NCI-H2081 (cell line): ENCODE results near the gene POLR2L.
A peak's percentile ranks its signal among the peaks of the same experiment; 100 is the strongest.

Experiments used
- DNase-seq, 2 experiments: peaks; one replicate each; lab custom pipeline; 2025; lab: John Stamatoyannopoulos, UW

Gene POLR2L

DNA sequence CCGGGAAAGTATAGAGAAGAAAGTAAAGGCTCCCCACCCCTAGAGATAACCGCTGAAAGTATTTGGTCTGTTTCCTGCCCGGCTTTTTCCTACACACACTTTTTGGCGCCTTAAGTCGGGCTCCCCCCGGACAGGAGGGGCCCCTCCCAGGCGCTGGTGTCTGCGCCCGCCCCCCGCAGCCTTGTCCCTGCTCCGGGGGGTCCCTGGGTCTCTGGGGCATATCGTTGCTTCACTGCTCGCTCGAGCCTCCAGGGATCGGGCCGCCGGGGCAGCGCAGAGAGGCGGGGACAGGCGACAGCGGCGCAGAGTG lies 15.5 kb downstream of the POLR2L start:
- no peak for DNase-seq

DNA sequence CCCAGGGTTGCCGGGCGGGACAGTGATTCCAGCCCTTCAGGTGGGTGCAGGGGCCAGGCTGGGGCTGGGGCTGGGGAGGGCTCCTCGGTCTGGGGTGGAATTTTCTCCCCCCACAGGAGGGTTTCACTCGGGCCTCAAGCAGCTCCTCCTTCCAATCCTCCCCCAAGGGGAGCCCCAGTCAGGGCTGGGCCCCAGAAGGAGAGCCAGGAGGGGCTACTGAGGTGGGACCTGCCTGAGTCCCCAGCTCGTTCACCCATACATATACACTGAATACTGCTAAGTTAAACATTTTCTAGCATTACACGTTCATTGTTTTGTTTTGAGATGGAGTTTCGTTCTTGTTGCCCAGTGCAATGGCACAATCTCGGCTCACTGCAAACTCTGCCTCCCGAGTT lies 16.1 kb downstream of the POLR2L start:
- no peak for DNase-seq

DNA sequence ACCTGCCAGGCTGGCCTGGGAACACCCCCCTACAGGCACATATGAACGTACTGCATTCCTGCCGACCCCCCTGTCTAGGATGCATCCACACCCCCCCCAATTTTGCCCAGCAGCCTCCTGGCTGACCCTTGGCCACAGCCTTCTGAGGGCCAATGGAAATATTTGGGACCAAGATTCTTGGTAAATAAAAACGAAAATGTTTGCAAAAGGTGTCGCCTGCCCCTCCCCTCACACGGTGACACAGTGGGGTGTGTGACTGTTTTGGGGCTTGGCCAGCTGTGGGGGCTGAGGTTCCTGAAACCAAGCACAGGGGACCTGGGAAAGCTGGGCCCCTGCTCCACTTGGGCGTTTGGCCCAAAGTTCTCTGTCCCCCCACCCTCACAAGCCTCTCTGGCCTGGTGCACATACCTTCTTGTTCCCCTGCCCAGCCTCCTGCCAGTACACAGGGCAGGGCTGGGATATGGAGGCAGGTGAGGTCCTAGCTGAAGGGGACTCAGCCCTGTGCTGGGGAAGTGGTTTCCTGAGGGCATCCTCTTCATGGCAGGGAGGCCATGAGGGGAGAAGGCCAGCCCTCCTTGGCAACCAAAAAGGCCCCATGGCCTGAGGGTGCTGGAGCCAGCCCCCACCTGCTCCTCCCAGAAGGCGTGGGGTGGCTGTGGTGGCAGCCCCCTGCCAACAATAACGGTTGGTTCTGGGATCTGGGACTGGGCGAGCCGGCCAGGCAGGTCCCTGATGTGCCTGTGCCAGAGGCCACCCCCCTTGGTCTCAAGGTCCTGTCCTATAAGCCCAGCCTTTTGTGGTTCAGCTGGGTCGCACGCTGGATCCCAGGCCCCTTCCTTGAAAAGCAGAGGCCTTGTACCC lies 16.7 kb downstream of the POLR2L start:
- DNase-seq: no peak

DNA sequence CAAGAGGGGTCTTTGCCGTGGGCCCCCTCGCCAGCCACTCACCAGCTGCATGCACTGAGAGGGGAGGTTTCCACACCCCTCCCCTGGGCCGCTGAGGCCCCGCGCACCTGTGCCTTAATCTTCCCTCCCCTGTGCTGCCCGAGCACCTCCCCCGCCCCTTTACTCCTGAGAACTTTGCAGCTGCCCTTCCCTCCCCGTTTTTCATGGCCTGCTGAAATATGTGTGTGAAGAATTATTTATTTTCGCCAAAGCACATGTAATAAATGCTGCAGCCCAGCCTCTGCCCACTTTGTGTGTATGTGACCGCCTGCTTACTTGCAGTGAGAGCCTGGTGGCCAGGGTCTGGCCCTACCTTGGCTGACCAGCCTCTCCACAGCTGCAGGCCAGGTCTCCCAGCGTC lies 17.4 kb downstream of the POLR2L start:
- DNase-seq: peak in 1 of 2 experiments; percentile 32

DNA sequence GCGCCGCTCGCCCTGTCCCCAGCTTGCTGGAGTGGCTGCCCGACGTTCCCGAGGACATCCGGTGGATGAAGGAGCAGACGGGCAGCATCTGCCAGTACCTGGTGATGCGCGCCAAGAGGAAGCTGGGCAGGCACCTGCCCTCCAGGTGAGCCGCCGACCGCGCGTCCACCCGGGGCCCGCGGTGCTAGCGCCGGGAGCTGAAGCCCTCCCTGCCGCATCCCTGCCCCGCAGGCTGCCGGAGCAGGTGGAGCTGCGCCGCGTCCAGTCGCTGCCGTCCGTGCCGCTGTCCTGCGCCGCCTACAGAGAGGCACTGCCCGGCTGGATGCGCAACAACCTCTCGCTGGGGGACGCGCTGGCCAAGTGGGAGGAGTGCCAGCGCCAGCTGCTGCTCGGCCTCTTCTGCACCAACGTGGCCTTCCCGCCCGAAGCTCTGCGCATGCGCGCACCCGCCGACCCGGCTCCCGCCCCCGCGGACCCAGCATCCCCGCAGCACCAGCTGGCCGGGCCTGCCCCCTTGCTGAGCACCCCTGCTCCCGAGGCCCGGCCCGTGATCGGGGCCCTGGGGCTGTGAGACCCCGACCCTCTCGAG lies 17.9 kb downstream of the POLR2L start:
- DNase-seq: peak; percentile 81 to 88

DNA sequence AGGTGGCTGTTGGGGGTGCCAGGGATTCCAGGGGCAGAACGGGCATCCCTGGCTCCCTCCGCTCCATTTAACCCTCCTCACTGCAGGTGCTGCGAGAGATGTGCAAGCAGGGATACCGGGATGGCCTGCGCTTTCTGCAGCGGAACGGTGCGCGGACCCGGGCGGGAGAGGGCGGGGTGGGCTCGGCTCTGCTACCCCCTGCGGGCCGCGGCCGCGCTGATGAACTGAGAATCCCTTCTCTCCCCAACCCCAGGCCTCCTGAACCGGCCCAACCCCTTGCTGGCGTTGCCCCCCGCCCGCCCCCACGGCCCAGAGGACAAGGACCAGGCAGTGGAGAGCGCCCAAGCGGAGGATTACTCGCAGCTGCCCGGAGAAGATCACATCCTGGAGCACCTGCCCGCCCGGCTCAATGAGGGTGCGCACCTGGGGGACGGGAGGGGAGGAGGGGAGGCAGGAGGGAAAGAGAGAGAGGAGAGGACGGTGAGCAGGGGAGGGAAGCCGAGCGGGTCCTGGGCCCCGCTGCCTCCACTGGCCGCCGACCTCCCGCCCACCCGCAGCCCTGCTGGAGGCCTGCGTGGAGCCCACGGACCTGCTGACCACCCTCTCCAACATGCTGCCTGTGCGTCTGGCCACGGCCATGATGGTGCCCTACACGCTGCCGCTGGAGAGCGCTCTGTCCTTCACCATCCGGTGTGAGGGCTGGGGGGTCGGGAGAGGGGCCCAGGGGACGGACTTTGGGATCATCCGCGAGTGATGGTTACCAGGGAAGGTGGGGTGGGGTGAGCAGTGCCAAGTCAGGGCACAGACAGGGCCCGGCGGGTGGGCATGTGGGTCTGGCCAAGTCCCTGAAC lies 18.7 kb downstream of the POLR2L start:
- DNase-seq: peak; percentile 24 to 59

DNA sequence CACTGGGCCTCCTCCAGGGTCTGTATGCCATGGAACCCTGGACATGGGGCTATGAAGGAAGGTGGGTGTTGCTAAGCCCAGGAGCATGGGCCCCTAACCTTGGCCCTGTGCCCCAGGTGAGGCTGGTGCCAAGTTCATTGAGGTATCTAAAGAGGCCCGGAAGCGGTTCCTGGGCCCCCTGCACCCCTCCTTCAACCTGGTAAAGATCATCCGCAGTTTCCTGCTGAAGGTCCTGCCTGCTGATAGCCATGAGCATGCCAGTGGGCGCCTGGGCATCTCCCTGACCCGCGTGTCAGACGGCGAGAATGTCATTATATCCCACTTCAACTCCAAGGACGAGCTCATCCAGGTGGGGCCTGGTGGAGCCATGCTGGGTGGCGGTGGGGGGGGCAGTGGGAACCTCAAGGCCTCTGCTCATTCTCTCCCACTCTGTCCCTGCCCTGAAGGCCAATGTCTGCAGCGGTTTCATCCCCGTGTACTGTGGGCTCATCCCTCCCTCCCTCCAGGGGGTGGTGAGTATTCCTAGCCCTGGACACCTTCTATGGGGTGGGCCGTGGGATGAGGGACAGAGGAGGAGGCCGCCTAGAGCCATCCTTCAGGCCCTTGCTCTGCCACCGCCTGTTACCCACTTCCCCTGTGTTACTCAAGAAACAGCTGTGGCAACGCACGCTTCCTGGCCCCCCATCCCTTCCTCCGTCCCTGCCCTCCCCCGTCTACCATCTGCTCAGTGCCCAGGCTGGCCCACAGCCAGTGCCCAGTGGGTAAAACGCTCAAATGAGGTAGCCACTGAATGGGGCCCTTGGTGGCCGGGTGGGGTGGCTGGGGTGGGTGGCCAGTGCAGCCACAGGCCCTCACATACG lies 20.6 kb downstream of the POLR2L start:
- DNase-seq: no peak

DNA sequence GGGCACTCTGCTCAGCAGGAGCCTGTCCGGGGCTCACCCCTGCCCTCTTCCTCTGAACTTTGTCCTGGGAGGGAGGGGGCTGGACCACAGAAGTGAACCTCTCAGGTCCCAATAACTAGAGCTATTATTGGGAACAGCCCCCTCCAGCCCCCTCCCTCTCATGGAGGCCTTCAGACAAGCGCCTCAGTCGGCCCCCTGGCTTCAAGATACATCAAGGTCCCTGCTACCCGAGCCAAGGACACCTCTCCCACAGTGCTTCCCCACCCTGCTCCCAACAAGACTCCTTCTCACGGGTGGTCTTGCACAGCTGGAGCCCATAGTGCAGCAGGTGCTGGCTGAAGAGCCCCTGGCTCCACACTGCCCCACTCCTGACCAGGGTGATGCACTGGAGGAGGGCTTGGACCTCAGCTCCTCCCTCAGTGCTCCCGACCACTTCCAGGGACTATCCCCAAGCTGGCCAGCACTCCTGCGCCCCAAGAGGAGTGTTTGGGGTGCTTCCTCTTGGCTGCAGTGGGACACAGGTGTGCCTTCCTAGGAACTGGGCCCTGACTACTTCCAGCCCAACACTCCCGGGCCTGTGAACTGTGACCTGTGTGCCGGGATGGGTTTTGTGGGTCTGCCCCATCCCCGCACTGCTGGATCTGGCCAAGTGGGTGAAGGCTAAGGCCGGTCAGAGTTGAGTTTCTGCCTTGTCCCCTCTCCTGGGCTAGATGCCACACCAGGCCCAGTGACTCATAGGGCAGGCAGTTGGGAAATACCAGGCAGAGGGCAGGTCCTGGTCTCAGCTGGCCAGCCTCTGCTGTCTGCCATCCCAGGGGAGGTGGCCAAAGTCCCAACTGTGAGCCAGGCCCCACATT lies 21.4 kb downstream of the POLR2L start:
- DNase-seq: no peak

DNA sequence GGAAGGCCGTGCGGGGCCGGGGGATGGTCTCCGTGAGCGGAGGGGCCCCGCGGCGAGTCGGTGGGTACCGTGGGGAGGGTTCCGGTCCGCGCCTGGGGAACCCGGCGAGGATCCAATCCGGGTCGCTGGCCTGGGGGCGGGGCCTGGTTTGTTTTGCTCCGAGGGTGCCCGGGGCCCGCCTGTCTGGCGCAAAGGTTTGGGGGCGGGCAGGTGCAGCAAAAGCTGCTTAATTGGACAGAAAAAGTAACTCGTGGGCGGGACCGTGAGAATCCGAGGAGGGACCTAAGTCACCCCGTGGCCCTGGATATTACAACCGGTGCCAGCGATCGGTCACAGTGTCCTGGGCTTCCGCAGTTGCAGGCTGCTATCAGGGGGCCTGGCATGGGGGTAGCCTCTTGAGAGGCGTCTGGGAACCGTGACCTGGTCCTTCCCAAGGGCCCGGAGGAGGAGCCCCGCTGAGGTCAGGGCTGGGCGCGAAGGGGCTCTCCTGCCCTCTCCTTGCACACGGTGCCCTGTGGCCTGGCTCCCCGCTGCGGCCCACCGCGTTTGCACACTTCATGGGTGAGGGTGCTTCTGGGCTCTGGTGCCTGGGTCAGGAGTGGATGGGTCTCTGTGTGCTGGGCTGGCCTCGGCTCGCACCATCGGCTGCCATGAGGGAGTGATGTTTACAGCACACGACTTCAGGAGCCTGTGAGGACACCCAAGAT lies 22.2 kb downstream of the POLR2L start:
- peak; percentile 68 to 80 for DNase-seq

DNA sequence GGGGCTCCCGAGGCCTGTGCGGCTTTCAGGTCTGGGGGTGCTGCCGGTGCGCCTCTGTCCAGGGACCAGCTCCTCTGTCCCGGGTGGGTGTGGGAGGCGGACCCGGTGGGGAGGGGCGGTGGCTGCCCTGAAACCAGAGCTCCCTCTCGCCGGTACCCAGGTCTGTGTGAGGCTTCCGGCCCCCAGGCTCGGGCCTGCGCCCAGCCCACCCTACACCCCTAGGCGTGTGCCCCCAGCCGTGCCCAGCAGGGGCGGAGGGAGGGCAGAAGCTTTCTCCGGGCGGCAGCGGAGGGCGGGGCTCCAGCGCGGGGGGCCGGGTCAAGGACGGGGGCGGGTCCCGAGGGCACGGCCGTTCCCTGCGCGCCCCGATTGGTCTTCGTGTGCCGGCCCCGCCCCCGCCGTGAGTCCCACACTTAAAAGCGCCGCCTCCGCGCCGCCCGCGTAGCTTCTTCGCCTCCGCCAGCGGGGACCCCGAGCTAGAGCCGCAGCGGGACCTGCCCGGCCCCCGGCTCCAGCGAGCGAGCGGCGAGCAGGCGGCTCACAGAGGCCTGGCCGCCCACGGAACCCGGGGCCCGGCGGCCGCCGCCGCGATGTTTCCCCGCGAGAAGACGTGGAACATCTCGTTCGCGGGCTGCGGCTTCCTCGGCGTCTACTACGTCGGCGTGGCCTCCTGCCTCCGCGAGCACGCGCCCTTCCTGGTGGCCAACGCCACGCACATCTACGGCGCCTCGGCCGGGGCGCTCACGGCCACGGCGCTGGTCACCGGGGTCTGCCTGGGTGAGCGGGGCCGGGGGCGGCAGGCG lies 23.0 kb downstream of the POLR2L start:
- peak; percentile 85 to 87 for DNase-seq

DNA sequence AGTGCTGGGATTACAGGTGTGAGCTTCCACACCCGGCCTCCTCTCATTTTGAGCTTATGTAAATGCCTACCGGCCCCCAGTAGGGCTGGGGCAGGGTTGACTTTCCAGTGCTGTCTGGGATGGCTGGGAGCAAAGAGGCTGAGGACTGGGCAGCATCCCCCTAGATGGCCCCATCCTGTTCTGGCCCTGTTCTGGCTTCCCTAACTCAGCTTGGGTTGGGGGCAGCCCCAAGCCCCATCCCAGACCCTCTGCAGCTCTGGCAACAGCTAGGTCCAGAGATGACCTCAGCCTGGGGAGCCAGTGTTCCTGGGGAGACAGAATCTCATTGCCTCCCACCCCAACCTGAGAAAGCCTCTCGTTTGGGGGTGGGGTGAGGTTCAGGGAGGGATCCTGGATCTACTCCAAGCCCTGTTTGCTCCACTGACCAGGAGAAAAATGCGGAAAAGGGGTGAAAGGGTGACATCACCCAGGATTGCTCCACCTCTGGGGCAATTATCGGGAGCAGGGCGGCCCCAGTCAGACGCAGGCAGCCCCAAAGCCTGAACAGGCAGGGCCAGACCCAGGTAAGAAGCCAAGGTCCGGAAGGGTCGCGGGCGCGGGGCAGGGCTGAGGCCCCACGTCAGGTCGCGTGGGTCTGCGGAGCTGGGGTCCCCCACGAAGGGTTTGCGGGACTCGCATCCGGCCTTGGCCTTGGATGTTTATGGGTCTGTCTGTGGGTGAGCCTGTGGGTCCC lies 23.8 kb downstream of the POLR2L start, which contains the start of gene PNPLA2:
Gene PNPLA2 (plus strand): TSS at position 519 of the 733 bp plus-strand sequence. CDS start 805 bp downstream, outside the sequence.
- DNase-seq: no peak

DNA sequence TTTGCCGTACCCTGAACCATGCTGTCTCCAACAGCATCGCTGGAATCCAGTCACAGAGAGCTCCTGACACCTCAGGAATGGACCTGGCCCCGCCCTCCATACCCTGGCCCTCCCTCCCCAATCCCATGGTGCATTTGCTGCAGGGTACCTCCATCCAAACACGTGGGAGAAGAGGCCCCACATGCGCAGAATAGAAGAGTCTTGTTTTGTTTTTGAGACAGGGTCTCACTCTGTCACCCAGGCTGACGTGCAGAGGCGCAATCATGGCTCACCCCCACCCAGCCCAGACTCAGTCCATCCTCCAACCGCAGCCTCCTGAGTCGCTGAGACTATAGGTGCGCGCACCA lies 25.9 kb downstream of the POLR2L start:
- DNase-seq: no peak

DNA sequence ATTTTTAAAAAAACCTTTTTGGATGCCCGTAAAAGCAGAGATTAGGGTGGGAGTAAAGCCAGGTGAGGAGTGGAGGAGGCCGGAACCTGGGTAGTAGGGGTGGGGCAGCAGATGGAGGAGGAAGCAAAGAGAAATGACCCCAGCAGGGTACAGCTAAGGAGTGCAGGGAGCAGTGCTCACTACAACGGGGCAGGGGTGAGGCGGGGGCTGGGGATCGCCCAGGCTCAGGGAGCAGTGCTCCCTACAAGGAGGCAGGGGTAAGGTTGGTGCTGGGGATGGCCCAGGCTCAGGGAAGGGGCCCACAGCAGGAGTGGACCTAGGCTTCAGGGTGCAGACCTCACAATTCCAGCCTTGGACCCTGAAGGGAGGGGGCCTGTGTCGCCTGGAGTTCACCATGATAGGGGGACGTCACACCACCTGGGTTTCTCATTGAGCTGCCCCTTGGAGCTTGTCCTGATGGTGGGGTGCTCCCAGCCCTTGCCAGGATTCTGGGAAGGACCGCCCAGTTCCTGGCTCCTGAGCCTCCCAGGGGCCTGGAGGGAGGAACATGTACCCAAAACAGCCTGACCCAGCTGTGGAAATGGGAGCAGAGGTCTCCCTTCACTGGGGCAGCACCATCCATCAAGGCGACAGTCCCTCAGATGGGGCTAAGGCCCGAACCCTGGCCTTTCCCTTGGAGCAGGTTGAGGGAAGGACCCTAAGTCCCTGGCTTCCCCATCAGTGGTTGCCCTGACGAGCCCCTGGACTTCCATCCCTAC lies 26.5 kb downstream of the POLR2L start:
- DNase-seq: no peak

DNA sequence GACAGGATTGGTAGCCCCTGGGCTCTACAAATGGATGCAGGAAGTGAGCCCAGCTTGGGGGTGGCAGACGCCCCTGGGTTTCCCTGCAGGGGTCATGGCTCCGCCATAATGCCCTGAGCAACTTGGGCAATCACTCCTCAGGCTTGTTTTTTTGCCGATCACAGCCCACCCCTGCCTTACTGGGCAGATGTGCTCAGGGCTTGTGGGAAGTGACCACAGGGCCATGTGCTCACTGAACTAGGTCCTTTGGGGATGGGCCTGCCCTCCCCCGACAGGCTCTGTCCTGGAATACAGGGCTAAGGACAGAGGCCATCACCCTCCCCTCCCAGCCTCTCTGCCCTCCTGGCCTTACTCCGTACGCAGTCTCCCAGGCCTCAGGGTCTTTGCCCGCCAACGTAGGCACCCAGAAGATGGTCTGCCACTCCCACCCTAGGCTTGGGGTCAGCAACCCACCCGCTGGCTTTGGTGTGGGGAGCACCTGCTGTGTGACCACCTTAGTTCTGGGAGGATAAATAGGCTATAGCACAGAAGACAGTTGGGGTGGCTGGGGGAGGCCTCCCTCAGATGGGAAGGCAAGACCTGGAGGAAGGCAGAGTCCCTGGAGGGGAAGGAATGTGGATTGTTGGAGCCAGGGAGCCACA lies 28.8 kb downstream of the POLR2L start:
- no peak for DNase-seq

DNA sequence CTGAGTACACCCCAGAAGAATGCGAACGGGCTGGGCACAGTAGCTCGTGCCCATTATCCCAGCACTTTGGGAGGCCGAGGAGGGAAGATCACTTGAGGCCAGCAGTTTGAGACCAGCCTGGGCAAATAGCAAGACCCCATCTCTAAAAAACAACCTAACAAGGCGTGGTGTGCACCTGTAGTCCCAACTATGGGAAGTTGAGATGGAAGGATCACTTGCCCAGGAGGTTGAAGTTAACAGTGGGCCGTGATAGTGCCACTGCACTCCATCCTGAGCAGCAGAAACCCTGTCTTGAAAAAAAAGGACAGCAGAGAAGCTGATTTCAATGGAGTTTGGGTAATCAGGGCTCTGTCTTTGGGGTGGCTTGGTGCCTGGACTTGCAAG lies 29.3 kb downstream of the POLR2L start:
- no peak for DNase-seq

DNA sequence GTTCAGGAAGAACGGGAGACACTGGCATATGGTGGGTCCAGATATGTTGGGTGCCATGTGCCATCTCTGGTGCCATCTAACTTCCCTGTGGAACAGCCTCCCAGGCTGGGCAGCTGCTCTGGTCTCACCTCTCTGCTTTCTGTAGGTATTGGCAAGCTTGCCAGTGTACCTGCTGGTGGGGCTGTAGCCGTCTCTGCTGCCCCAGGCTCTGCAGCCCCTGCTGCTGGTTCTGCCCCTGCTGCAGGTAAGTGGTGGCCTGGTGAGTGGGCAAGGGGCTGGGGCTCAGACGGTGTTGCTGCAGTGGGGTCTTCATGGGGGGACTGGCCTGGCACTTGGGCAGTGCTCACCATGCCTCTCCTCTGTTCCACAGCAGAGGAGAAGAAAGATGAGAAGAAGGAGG lies 29.9 kb downstream of the POLR2L start:
- no peak for DNase-seq

DNA sequence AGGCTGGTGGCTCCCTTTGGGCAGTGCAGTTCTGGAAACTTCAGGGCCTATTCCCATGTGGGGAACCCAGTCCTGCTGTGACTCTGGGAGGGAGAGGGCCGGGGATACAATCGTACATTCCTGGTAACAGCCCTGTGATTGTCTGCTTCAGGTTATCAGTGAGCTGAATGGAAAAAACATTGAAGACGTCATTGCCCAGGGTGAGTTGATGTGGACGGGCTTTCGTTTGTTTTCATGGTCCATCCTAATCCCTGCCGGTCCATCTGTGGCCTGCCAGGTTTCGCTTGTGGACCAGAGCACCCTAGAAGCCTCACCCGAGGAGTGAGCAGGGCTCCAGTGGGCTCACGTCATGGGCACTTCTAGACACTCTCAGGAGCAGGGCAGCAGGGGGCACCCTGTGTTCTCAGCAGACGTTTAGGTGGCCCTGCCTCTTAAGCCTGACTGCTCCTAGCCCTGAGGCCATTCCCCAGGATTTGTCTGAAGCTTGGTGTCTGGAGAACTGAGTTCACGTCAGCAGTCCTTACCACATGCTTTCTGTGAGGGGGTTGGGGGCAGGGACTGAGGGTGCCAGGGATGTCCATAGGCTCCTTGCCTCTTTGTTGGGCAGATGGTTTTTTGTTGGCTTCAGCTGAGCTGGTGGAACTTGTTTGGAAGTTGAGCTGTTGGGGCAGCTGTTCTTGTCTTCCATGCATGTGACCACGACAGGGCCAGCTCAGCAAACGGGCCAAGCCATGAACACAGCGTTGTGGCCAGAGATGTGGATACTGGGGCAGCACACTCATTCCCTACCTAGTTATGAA lies 30.7 kb downstream of the POLR2L start:
- DNase-seq: no peak
